Gastrocnemius medialis (tissue), 4 donors: ENCODE data around the gene ADRA2B.

Experiments
- POLR2A ChIP-seq, 2 donors: fragments of 450-650 bp; IDR thresholded peaks; one replicate each; pipeline ENCODE4 v1.6.1; 2017; ENCODE audit warnings: antibody characterized with exemption in 2 of 2, mild to moderate bottlenecking in 2 of 2, moderate library complexity in 2 of 2
- TF ChIP-seq, protein P1 (sequence below), 5 experiments: fragments of 450-650 bp in 3 of 5; fragments of 200-600 bp in 2 of 5; sonication (generic) in 2 of 5; IDR thresholded peaks in 4 of 5; conservative IDR thresholded peaks in 1 of 5; 1 replicate in 4 of 5; 2 replicates in 1 of 5; pipeline ENCODE4 v1.5.1; 2016 to 2019; ENCODE audit warnings: antibody characterized with exemption in 5 of 5, mild to moderate bottlenecking in 3 of 5, moderate library complexity in 3 of 5

DNA sequence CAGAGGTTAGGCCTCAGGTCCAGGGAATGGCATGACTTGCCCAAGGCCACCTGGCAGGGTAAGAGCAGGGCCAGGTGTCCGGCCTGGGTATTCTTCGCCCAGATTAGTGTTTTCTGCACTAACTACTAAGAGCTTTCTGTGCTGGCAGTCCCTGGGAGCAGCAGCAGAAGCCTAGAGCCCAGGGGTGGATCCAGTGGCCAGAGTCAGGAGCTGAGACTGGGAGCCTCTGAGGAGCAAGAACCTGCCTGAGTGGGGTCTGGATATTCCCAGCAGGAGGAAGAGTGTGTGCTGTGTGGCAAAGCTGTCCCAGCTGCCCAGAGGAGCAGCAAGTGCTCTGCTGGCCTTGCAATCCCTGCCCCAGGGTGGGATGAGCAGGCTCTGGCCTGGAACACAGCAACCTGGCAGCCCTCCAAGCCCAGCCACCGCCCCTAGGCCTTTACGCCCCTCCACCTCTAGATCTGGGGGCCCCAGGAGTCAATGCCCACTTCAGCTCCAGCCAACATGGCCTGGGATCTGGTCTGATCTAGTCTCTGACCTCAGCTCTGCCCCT is 50.9 kb downstream of the ADRA2B start:
- TF ChIP-seq, protein P1, sequence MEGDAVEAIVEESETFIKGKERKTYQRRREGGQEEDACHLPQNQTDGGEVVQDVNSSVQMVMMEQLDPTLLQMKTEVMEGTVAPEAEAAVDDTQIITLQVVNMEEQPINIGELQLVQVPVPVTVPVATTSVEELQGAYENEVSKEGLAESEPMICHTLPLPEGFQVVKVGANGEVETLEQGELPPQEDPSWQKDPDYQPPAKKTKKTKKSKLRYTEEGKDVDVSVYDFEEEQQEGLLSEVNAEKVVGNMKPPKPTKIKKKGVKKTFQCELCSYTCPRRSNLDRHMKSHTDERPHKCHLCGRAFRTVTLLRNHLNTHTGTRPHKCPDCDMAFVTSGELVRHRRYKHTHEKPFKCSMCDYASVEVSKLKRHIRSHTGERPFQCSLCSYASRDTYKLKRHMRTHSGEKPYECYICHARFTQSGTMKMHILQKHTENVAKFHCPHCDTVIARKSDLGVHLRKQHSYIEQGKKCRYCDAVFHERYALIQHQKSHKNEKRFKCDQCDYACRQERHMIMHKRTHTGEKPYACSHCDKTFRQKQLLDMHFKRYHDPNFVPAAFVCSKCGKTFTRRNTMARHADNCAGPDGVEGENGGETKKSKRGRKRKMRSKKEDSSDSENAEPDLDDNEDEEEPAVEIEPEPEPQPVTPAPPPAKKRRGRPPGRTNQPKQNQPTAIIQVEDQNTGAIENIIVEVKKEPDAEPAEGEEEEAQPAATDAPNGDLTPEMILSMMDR (IDR thresholded peaks at IDR 0.05 in 4 of 5, conservative IDR thresholded peaks at IDR 0.05 in 1 of 5) = no peak
- TF ChIP-seq POLR2A (IDR thresholded peaks at IDR 0.05) = no peak
